Measurements from ENCODE around the gene DDAH1.

DNA sequence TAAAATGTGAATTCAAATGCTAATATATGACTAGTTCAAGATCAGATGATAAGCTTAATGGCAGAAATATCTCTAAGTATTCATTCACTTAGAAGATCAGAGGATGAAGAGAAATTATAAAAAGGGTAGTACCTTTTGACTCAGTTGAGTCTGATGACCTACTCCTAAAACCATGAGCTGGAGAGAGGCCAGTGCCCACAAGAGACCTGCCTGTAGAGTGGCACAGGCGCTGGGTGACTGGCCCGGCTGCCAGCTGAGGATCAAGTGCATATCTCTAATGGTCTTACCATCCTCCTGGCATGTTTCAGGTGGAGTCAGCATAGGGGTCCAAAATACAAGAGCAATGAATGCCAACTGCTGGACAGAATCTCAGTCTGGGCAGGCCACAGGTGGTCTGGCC, 14.1 kb downstream of the DDAH1 start:
- no peak for TF ChIP-seq POLR2A (IDR thresholded peaks at IDR 0.05)
- TF ChIP-seq, protein P1, sequence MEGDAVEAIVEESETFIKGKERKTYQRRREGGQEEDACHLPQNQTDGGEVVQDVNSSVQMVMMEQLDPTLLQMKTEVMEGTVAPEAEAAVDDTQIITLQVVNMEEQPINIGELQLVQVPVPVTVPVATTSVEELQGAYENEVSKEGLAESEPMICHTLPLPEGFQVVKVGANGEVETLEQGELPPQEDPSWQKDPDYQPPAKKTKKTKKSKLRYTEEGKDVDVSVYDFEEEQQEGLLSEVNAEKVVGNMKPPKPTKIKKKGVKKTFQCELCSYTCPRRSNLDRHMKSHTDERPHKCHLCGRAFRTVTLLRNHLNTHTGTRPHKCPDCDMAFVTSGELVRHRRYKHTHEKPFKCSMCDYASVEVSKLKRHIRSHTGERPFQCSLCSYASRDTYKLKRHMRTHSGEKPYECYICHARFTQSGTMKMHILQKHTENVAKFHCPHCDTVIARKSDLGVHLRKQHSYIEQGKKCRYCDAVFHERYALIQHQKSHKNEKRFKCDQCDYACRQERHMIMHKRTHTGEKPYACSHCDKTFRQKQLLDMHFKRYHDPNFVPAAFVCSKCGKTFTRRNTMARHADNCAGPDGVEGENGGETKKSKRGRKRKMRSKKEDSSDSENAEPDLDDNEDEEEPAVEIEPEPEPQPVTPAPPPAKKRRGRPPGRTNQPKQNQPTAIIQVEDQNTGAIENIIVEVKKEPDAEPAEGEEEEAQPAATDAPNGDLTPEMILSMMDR (IDR thresholded peaks at IDR 0.05): no peak

Measured in body of pancreas (tissue), 4 donors.